ENCODE data around the gene F9.
"Not testable (repeated sequence)": the region's sequence is repeated elsewhere in the genome, so short reads cannot be mapped to it uniquely, and the experiment has no call there.

The F9 gene

GRCh38 chrX:139530550-139530949 is at the start of gene F9:
Gene F9 (plus strand): TSS chrX:139530739. CDS start chrX:139530765, 26 bp downstream.
- DNase-seq, result no peak

DNA sequence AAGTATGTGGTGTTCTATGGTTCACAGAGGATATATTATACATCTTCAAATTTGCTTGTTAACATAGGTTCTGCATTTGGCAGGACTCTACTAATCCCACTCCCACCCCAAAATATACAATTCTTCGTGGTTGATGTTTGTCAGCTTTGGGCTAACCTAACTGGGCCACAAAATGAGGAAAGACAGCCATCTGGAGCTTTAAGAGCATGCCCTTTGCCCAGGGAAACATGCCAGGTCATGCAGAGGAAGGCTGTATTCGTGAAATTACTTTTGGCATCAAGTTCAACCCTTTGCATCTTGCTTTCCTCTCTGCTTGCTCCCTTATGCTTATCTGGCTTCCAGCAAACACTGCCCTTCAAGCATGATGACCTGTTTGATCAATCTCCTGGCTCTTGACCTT is 46.8 kb upstream of the F9 start:
- DNase-seq, result no peak

DNA sequence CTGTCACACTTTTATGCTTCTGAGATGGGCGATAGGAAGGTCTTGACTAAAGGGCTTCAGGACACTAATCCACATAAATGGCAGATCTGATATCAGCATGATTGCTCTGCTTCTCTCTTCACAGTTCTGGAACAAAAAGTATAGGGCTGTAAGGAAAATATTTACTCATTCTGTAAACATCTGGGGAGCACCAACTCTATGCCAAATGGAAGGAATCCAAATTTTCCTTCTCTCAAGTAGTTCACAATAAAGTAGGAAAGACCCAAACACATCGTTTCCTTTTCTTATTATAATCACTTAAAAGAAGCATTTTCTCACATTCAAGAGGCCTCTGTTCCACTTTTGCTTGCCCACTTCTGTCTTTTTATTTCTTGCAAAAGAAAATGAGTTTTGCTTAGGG is 45.9 kb upstream of the F9 start:
- no peak for DNase-seq

- no peak for DNase-seq
Observed at GRCh38 chrX:139495324-139495723, 35.2 kb upstream of the F9 start.

- no peak for DNase-seq
Observed at GRCh38 chrX:139506333-139506732, 24.2 kb upstream of the F9 start.

GRCh38 chrX:139508099-139508498 is 22.4 kb upstream of the F9 start:
- DNase-seq, result no peak

GRCh38 chrX:139518475-139518874 is 12.1 kb upstream of the F9 start:
- DNase-seq, result no peak

GRCh38 chrX:139528829-139529228 is 1.7 kb upstream of the F9 start:
- not testable (repeated sequence) for DNase-seq

DNA sequence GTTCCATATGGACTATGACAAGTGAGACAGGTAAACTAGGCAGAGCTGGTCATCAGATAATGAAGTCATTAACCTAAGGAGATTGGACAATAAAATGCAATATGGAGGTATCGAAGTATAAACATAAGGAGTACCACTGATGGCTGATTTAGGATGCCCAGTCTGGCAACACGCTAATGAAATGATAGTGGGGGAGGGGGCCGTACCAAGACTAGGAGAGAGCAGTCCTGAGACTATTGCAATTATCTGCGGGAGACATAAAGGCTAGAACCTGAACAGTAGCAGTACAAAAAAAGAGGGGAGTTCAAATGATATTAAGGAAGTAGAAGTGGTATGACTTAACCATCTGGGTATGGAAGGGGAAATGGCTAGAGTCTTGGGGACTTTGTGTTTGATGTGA is 2.3 kb downstream of the F9 start:
- no peak for DNase-seq

GRCh38 chrX:139533444-139533843 is 2.9 kb downstream of the F9 start:
- no peak for DNase-seq

DNA sequence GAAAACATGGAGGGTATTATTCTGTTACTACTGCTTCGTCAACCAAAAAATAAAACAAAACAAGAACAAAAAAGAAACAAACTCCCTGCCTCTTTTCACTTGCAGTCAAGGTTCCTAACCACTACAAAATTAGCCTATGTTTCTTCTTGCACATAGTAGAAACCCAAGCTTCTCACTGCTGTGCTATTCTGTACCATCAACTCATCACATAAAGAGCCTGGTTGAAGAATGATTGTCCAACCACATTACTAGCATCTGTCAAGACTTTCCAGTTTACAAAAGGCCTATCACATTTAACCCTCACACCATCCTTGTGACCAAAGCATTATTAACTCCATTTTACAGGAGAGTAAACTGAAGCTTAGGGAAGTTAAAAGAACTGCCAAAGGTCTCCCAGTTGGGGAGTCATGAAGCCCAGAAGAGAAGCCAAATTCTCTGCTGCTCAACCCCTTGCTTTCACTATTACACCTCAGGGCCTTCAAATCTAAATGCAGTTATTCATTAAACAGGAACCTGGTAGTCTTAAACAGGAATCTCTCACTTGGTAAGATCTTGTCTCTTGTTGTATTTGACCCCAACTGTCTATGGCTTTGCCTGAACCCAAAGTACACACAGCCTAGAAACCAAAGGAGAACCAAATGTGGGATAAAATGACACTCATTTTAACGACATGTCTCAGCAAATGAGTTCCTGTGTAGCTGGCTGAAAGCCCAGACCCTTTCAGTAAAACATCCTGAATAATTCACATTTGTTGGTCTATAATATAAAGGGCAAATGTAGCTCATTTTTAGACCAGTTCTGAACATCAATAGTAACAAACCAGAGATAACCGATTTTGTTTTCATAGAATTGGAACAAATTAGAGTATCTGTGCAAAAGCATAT is 8.6 kb downstream of the F9 start:
- DNase-seq, result no peak

- no peak for DNase-seq
Observed at GRCh38 chrX:139542652-139543051, 12.1 kb downstream of the F9 start.

GRCh38 chrX:139543920-139544319 is 13.4 kb downstream of the F9 start:
- DNase-seq, result no peak

- DNase-seq, result no peak
Observed at GRCh38 chrX:139544591-139544990, 14.1 kb downstream of the F9 start.

GRCh38 chrX:139554376-139554775 is 23.8 kb downstream of the F9 start:
- no peak for DNase-seq

DNA sequence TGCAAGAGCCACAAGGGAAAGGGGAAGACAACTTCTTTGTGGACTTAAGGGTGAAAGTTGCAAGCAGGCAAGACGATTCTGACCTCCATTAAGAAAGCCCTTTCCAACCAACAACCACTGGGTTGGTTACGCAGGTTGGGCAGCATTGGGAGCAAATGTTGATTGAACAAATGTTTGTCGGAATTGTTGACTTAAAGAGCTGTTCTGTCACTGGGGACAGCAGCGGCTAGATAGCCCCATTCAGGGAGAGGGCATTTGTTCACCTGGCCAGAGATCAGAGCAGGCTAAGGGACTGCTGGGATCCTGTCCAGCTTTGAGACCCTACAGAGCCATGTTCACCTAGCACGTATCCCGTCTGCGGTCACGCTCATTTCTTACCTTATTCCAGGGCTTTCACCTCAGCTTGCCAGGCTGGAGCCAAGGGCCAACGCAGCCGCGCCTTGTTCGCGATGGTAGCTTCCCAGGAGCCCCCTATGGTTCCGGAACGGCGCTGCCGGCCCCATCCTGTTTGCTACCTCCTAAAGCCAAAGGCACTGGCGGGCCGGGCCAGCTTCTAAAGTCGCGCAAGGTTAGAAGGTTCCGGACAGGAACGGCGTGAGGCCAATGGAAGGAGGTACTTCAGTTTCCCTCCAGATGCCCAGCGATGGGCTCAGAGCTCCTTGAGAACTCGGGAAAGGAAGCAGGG is 24.6 kb downstream of the F9 start:
- DNase-seq, result no peak

GRCh38 chrX:139559383-139560042 is 29.0 kb downstream of the F9 start:
- DNase-seq, result no peak

- no peak for DNase-seq
Observed at GRCh38 chrX:139560221-139560620, 29.7 kb downstream of the F9 start.

- no peak for DNase-seq
Observed at GRCh38 chrX:139563251-139563650, 32.7 kb downstream of the F9 start.

- no peak for DNase-seq
Observed at GRCh38 chrX:139566981-139567380, 36.4 kb downstream of the F9 start.

DNA sequence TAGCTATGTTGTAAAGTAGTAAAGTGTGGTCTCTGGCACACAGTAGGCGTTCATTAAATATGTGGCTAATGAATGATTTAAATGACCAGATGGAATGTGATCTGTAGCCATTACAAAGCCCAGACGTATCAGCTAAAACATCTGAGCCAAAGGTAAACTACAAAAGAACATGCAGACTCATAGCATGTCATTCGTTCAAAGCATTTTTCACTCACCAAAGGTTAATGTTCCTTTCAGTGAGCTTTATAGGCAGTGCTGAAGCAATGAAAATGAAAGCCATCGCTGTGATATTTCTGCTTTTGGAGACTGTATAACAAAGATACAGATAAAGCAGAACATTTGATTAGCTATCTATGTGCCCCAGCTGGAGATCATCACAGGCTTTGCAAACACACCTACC is 50.5 kb downstream of the F9 start:
- no peak for DNase-seq

GRCh38 chrX:139585613-139586012 is 55.1 kb downstream of the F9 start:
- no peak for DNase-seq

- DNase-seq, result no peak
Observed at GRCh38 chrX:139596068-139596467, 65.5 kb downstream of the F9 start.

- DNase-seq, result no peak
Observed at GRCh38 chrX:139600105-139600504, 69.6 kb downstream of the F9 start.
